Fibroblast of peridontal ligament (primary cell): ENCODE results near the gene KAZN.

Experiments used
- DNase-seq: peaks from one replicate; pipeline ENCODE4 v3.0.0-alpha.2; 2010; ENCODE audit errors: extremely low read depth

Gene KAZN

GRCh38 chr1:15008783-15009729 is 410.6 kb downstream of the KAZN start:
- DNase-seq, result peak; percentile 28

DNA sequence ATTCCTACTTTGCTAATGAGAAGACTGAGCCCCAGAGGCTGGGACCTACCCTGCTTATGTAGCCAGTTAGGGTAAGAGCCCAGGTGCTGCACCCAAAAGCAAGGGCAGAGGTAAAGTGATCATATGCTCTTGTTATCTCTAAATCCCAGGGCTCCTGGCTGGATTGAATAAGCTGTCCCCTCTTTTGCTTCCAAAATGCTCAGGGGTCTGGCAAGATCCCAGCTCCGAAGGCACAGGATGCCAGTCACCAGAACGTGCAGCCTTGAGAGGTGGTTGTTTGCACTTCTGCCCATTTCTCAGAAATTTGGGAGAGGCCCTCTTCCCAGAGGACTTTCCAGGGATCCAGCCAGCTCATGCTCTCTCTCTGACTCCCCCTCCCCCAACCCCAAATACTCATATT is 412.7 kb downstream of the KAZN start:
- DNase-seq, result no peak

GRCh38 chr1:15011661-15012060 is 413.2 kb downstream of the KAZN start:
- DNase-seq, result no peak

DNA sequence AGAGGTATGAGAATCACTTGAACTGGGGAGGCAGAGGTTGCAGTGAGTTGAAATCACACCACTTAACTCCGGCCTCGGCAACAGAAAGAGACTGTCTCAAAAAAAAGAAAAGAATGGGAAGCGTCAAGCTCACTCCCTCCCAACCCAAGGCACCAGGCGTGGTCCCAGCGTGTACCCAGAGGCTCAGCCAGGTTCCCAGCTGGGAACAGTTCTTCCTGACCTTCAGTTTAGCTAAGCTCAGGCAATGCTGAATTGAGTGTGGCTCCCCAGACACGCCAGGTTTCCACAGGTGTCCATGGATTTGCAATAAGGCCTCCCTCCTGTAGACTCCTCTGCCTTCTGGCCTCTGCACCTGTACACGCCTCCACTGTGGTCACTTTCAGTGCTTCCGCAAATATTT is 414.3 kb downstream of the KAZN start:
- no peak for DNase-seq

DNA sequence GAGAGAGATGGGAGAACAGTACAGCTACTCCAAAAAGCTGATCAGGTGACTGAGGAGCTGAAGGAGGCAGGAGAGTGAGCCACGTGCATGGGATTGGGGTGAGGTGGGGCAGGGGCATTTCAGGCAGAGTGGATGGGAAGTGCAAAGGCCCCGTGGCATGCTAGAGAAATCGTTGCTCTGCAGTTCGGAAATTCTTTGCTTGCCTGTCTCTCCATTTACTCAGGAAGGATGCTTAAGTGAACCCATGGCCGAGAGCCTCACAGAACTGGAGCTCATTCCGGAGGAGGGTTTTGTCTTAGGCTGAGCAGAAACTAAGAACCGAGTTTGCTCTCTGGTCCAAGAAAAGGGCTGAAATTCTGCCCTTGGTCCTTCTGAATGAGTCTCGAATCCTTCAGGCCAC is 415.3 kb downstream of the KAZN start:
- no peak for DNase-seq

- no peak for DNase-seq
Observed at GRCh38 chr1:15014516-15014915, 416.0 kb downstream of the KAZN start.

- no peak for DNase-seq
Observed at GRCh38 chr1:15016001-15016400, 417.5 kb downstream of the KAZN start.

- no peak for DNase-seq
Observed at GRCh38 chr1:15016526-15016925, 418.0 kb downstream of the KAZN start.

DNA sequence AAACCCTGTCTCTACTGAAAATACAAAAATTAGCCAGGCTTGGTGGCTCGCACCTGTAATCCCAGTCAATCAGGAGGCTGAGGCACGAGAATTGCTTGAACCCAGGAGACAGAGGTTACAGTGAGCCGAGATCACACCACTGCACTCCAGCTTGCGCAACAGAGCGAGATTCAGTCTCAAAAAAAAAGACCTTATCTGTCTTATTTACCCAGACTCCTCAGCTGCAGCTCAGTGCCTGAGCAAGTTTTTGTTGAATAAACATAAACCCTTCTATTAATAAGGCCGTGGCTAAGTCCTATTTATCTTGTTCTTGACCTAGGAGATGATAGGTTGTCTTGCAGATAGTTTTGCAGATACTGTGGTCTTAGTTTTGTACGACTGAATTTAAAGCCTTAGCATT is 418.6 kb downstream of the KAZN start:
- no peak for DNase-seq

- DNase-seq, result no peak
Observed at GRCh38 chr1:15018767-15019166, 420.3 kb downstream of the KAZN start.

DNA sequence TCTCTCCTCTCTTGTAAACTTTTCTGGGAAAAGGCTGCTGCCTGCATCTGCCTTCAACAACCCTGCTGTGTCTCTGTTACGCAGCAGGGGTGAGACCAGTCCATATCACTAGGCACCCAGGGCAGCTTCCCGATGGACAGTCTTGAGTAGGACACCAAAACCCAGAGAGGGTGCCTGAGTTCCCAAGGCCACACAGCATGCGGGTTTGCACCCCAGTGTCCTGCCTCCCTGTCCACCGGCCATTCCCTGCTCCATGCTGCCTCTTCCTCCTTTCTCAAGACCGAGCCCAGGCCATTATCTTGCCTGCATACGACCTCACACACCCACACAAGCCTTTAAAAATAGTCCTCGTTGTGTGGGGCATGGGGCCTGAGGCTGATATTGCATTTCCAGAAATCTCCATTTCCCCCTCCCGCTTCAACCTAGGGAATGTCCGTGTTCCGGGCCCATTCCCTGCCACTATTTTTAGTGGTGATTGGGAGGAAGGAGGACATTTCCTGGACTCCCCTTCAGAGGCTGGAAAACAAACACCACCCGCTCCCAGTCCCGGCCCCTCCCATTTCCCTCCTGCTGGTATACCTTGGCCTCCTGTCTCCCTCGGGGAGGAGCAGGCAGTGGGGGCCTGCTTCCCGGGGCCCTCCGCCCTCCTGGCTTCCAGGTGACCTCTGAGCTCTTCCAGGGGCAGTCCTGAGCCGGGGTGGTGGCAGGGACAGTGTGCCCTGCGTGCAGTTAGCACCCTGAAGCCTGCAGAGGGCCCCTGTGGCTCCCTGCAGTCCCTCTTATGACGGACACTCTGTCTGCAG is 422.7 kb downstream of the KAZN start:
- no peak for DNase-seq

DNA sequence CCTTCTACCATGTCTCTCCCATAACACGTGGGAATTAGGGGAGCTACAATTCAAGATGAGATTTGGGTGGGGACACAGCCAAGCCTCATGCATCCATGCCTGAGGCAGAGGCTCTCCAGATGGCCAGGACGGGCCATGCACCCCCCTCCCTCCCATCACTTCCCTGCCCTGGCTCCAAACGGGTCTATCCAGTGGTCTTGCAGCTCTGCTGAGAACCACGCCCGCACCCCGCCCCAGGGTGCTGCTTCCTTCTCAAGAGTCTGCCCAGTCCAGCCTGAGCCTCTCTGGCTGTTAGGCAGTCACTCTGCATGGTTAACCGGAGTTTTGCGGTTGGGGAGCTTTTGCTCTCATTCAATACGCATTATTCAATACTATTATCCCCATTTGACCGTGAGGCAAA is 423.6 kb downstream of the KAZN start:
- no peak for DNase-seq

GRCh38 chr1:15023205-15023604 is 424.7 kb downstream of the KAZN start:
- DNase-seq, result no peak

- no peak for DNase-seq
Observed at GRCh38 chr1:15023976-15024375, 425.5 kb downstream of the KAZN start.

DNA sequence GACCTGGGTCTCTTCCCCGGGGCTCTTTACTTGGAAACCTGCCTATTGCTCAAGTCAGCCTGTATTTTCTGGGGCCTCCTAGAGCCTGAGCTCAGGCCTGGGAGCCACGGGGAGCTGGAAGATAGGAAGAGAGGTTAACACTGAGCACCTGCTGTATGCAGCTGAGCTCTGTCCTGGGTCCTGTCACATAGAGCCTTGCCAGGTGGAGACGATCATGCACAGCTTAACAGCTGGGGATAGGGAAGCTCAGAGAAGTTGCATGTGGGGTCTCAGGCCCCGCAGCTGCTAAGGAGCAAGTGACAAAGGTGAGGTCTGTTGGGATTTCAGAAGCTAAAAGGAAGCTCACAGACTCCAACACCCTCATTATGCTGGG is 427.6 kb downstream of the KAZN start:
- DNase-seq, result no peak

GRCh38 chr1:15027515-15027986 is 429.1 kb downstream of the KAZN start:
- peak; percentile 73 for DNase-seq

DNA sequence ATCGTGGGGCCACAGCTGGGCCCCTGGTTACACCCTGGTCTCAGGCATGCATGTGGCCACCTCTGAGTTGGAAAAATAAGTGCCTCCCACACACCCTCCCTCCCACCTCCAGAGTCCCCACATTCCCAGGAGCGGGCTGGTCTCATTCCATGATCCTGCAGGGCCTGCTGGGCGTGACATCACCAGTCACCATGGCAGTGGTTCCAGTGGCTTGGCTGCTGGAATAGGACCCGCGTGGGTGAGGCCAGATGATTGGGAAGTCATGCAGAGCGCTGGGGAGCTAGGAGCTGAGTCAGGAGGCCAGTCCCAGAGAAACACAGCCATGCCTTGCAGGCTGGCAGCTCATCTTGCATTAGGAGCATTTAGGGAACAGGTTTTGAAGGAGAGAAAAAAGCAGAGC is 429.6 kb downstream of the KAZN start:
- peak; percentile 92 for DNase-seq

DNA sequence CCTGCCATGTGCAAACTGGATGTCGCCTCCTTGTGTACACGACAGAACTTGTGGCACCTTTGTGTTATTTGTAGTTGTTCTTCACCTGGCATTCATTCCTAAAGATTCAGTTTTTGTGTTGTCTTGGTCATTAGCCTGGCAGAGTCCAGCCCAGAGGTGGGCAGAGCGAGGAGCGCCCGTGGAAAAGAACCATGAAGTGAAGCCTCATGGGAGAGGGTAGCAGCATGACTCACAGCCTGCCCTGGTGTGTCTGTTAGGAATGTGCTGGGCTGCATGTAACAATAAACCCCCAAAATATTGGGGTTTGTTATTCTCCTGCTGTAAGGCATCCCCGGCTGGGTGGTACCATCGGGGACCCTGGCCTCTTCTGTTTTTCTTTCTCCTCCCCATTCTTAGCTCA is 430.1 kb downstream of the KAZN start:
- no peak for DNase-seq

DNA sequence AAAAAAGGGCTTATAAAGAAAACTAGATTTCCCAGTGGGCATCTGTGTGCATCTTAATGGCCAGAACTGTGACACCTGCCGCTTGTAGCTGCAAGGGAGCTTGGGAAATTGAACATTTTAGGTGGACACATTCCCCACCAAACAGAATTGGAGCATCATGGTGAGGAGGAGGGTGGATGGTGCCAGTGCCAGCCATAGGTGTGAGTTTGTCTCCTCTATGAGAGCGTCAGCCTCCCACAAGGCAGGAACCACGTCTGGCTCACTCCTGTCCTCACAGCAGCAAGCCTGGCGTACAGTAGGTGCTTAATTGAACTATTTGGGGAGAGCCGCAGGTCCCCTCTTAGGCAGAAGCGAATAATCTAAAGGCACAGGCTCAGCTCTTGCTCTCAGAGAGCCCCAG is 430.6 kb downstream of the KAZN start:
- no peak for DNase-seq

- no peak for DNase-seq
Observed at GRCh38 chr1:15029786-15030185, 431.3 kb downstream of the KAZN start.

- DNase-seq, result peak; percentile 41
Observed at GRCh38 chr1:15031251-15031933, 432.9 kb downstream of the KAZN start.

DNA sequence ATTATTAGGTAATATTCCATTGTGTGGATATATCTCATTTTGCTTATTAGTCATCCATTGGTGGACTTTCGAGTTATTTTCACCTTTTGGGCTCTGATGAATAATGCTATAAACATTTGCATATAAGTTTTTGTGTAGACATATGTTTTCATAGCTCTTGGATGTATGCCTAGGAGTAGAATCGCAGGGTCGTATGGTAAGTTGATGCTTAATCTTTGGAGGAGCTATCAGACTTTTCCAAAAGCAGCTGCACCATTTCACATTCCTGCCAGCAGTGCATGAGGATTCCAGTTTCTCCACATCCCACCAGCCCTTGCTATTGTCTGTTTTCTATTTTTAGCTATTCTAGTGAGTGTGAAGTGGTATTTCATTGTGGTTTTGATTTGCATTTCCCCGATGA is 434.8 kb downstream of the KAZN start:
- DNase-seq, result peak; percentile 51
